ENCODE measurements around the gene IGSF5. TPM values are rescaled to one million over a fixed set of nuclear protein-coding genes. Genes with fewer than 3 reads are reported as not detected.
"Not testable (repeated sequence)": the region's sequence is repeated elsewhere in the genome, so short reads cannot be mapped to it uniquely, and the experiment has no call there.

The IGSF5 gene
- total RNA-seq, 2 experiments from 2014 or later, result not detected

- no peak overlapping the region for H3K27ac ChIP-seq (ENCODE audit: low read depth, low read length, poor library complexity, severe bottlenecking)
- BruUV-seq (replicated peaks), result no TSS peak
- no peaks in the 10 kb centered on the region for H3K36me3 ChIP-seq (ENCODE audit: insufficient read depth, low read length)
- no peak overlapping the region for H3K4me2 ChIP-seq (ENCODE audit: low read length)
- no peak overlapping the region for H3K4me3 ChIP-seq (ENCODE audit: low read depth, low read length, poor library complexity, severe bottlenecking)
- ChIA-PET POLR2A (no interaction called here), CTCF (ENCODE audit: unreplicated experiment) (no interaction called here)
- H3K79me2 ChIP-seq (ENCODE audit: insufficient read depth, low read depth, low read length), result no peaks in the 10 kb centered on the region
- H3K4me1 ChIP-seq (ENCODE audit: insufficient read depth, low read length, poor library complexity, severe bottlenecking), result no peaks in the 10 kb centered on the region
- no peaks in the 10 kb centered on the region for H3K9me2 ChIP-seq (ENCODE audit: insufficient read depth, low read length)
- H4K20me1 ChIP-seq (ENCODE audit: insufficient read depth, low read length), result no peaks in the 10 kb centered on the region
- no peaks in the 10 kb centered on the region for H3K9me3 ChIP-seq (ENCODE audit: low read length)
- no peak for DNase-seq (ENCODE audit: low spot score)
- TF ChIP-seq EZH2phosphoT487 (IDR thresholded peaks at IDR 0.05; ENCODE audit: borderline replicate concordance, low read depth, low read length) (no peak), CTCF (conservative IDR thresholded peaks at IDR 0.05; ENCODE audit: low read length) (no peak)
- no peak overlapping the region for H2AFZ ChIP-seq (ENCODE audit: low read length)
- intact Hi-C loops (cut with micrococcal nuclease; ENCODE audit: unreplicated experiment), result no loop called here
Observed at GRCh38 chr21:39737376-39738000, 7.5 kb upstream of the IGSF5 start.

- H3K4me3 ChIP-seq (ENCODE audit: low read depth, low read length, poor library complexity, severe bottlenecking), result no peak overlapping the region
- no peaks in the 10 kb centered on the region for H3K4me1 ChIP-seq (ENCODE audit: insufficient read depth, low read length, poor library complexity, severe bottlenecking)
- no peak for DNase-seq (ENCODE audit: low spot score)
- H3K9me2 ChIP-seq (ENCODE audit: insufficient read depth, low read length), result no peaks in the 10 kb centered on the region
- no peaks in the 10 kb centered on the region for H4K20me1 ChIP-seq (ENCODE audit: insufficient read depth, low read length)
- ChIA-PET POLR2A (interaction anchor here (0.7 kb wide), 1 partner anchor 21 kb away, joined by 3 read pairs; no protein-coding TSS in a partner anchor), CTCF (ENCODE audit: unreplicated experiment) (no interaction called here)
- H3K79me2 ChIP-seq (ENCODE audit: insufficient read depth, low read depth, low read length), result no peaks in the 10 kb centered on the region
- H2AFZ ChIP-seq (ENCODE audit: low read length), result no peak overlapping the region
- H3K4me2 ChIP-seq (ENCODE audit: low read length), result no peak overlapping the region
- no peaks in the 10 kb centered on the region for H3K36me3 ChIP-seq (ENCODE audit: insufficient read depth, low read length)
- no peak for TF ChIP-seq CTCF (conservative IDR thresholded peaks at IDR 0.05; ENCODE audit: low read length)
- no peak for TF ChIP-seq EZH2phosphoT487 (IDR thresholded peaks at IDR 0.05; ENCODE audit: borderline replicate concordance, low read depth, low read length)
- H3K27ac ChIP-seq (ENCODE audit: low read depth, low read length, poor library complexity, severe bottlenecking), result no peak overlapping the region
- no peaks in the 10 kb centered on the region for H3K9me3 ChIP-seq (ENCODE audit: low read length)
- intact Hi-C loops (cut with micrococcal nuclease; ENCODE audit: unreplicated experiment), result no loop called here
- no TSS peak for BruUV-seq (replicated peaks)
Observed at GRCh38 chr21:39738566-39738965, 6.4 kb upstream of the IGSF5 start.

GRCh38 chr21:39739531-39739930, 5.5 kb upstream of the IGSF5 start:
- H3K4me3 ChIP-seq (ENCODE audit: low read depth, low read length, poor library complexity, severe bottlenecking); CTCF ChIA-PET (ENCODE audit: unreplicated experiment); BruUV-seq (replicated peaks); H3K4me1 ChIP-seq (ENCODE audit: insufficient read depth, low read length, poor library complexity, severe bottlenecking); H2AFZ ChIP-seq (ENCODE audit: low read length); H3K4me2 ChIP-seq (ENCODE audit: low read length); H3K36me3 ChIP-seq (ENCODE audit: insufficient read depth, low read length); DNase-seq (ENCODE audit: low spot score); H3K27ac ChIP-seq (ENCODE audit: low read depth, low read length, poor library complexity, severe bottlenecking); H3K9me3 ChIP-seq (ENCODE audit: low read length); H3K79me2 ChIP-seq (ENCODE audit: insufficient read depth, low read depth, low read length); H3K9me2 ChIP-seq (ENCODE audit: insufficient read depth, low read length); intact Hi-C loops (cut with micrococcal nuclease; ENCODE audit: unreplicated experiment); H4K20me1 ChIP-seq (ENCODE audit: insufficient read depth, low read length): not testable (repeated sequence)
- POLR2A ChIA-PET, result interaction anchor here (0.6 to 0.8 kb wide), 3 partner anchors 30 to 109 kb away, joined by 3 read pairs; no protein-coding TSS in a partner anchor

- H3K9me2 ChIP-seq (ENCODE audit: insufficient read depth, low read length); CTCF ChIA-PET (ENCODE audit: unreplicated experiment); H3K79me2 ChIP-seq (ENCODE audit: insufficient read depth, low read depth, low read length); POLR2A ChIA-PET; H3K9me3 ChIP-seq (ENCODE audit: low read length); H3K4me1 ChIP-seq (ENCODE audit: insufficient read depth, low read length, poor library complexity, severe bottlenecking); H3K27ac ChIP-seq (ENCODE audit: low read depth, low read length, poor library complexity, severe bottlenecking); BruUV-seq (replicated peaks); DNase-seq (ENCODE audit: low spot score); H3K36me3 ChIP-seq (ENCODE audit: insufficient read depth, low read length); H4K20me1 ChIP-seq (ENCODE audit: insufficient read depth, low read length); H2AFZ ChIP-seq (ENCODE audit: low read length); intact Hi-C loops (cut with micrococcal nuclease; ENCODE audit: unreplicated experiment); H3K4me3 ChIP-seq (ENCODE audit: low read depth, low read length, poor library complexity, severe bottlenecking); H3K4me2 ChIP-seq (ENCODE audit: low read length): not testable (repeated sequence)
Observed at GRCh38 chr21:39742561-39742960, 2.4 kb upstream of the IGSF5 start.

GRCh38 chr21:39745332-39745731, 349 bp downstream of the IGSF5 start:
- H3K27ac ChIP-seq (ENCODE audit: low read depth, low read length, poor library complexity, severe bottlenecking); H4K20me1 ChIP-seq (ENCODE audit: insufficient read depth, low read length); H3K4me3 ChIP-seq (ENCODE audit: low read depth, low read length, poor library complexity, severe bottlenecking); DNase-seq (ENCODE audit: low spot score); H3K36me3 ChIP-seq (ENCODE audit: insufficient read depth, low read length); BruUV-seq (replicated peaks); H3K9me3 ChIP-seq (ENCODE audit: low read length); POLR2A ChIA-PET; H2AFZ ChIP-seq (ENCODE audit: low read length); intact Hi-C loops (cut with micrococcal nuclease; ENCODE audit: unreplicated experiment); H3K79me2 ChIP-seq (ENCODE audit: insufficient read depth, low read depth, low read length); H3K9me2 ChIP-seq (ENCODE audit: insufficient read depth, low read length); CTCF ChIA-PET (ENCODE audit: unreplicated experiment); H3K4me1 ChIP-seq (ENCODE audit: insufficient read depth, low read length, poor library complexity, severe bottlenecking); H3K4me2 ChIP-seq (ENCODE audit: low read length): not testable (repeated sequence)
